ENCODE results near the gene PEAK1. TPM values are rescaled to one million over a fixed set of nuclear protein-coding genes. Genes with fewer than 3 reads are reported as not detected.

Gene PEAK1
- total RNA-seq, 1 experiment from 2014 or later = 36.7 TPM

DNA sequence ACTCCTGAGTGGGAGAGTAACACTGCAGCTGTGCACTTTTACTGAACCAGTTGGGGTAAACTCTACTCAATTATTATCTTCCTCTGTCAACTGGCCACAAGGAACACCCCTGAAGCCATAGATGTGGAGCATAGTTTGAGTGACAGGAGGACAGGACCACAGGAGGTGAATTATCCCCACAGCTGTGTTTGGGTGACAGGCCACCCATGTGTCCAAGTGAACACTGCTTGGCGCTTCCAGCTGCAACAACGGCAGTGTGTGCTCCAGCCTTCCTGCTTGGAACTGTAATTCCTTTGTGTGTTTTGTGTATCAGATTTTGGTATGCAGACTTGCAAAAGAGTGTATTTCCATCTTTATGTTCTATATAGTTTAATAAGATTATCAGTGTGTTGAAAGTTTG lies 328.8 kb downstream of the PEAK1 start:
- no peak for TF ChIP-seq EZH2 (IDR thresholded peaks at IDR 0.05; ENCODE audit: borderline replicate concordance, low read depth, low read length, poor library complexity, severe bottlenecking)
- TF ChIP-seq, protein P1, sequence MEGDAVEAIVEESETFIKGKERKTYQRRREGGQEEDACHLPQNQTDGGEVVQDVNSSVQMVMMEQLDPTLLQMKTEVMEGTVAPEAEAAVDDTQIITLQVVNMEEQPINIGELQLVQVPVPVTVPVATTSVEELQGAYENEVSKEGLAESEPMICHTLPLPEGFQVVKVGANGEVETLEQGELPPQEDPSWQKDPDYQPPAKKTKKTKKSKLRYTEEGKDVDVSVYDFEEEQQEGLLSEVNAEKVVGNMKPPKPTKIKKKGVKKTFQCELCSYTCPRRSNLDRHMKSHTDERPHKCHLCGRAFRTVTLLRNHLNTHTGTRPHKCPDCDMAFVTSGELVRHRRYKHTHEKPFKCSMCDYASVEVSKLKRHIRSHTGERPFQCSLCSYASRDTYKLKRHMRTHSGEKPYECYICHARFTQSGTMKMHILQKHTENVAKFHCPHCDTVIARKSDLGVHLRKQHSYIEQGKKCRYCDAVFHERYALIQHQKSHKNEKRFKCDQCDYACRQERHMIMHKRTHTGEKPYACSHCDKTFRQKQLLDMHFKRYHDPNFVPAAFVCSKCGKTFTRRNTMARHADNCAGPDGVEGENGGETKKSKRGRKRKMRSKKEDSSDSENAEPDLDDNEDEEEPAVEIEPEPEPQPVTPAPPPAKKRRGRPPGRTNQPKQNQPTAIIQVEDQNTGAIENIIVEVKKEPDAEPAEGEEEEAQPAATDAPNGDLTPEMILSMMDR (conservative IDR thresholded peaks at IDR 0.05; ENCODE audit: low read depth, low read length) = no peak
- POLR2A ChIA-PET (ENCODE audit: low non-redundant PET) = no interaction called here
- CTCF ChIA-PET = no interaction called here
- intact Hi-C loops (cut with micrococcal nuclease; ENCODE audit: unreplicated experiment) = no loop called here
- H3K4me3 ChIP-seq (ENCODE audit: low read depth, low read length, poor library complexity, severe bottlenecking) = no peak overlapping the region
- no peak overlapping the region for H3K27ac ChIP-seq (ENCODE audit: low read depth, low read length, poor library complexity, severe bottlenecking)
- no peaks in the 10 kb centered on the region for H3K36me3 ChIP-seq (ENCODE audit: insufficient read depth, low read length, poor library complexity, severe bottlenecking)
- no TSS peak for BruUV-seq (replicated peaks)
- no peak for DNase-seq (ENCODE audit: low spot score)
- no peaks in the 10 kb centered on the region for H3K4me1 ChIP-seq (ENCODE audit: insufficient read depth, low read length, poor library complexity, severe bottlenecking)
- no peaks in the 10 kb centered on the region for H3K9me3 ChIP-seq (ENCODE audit: low read depth, low read length, poor library complexity, severe bottlenecking)
- H3K27me3 ChIP-seq (replicated peaks; ENCODE audit: insufficient read depth, low read depth, low read length, poor library complexity) = no peaks in the 10 kb centered on the region

DNA sequence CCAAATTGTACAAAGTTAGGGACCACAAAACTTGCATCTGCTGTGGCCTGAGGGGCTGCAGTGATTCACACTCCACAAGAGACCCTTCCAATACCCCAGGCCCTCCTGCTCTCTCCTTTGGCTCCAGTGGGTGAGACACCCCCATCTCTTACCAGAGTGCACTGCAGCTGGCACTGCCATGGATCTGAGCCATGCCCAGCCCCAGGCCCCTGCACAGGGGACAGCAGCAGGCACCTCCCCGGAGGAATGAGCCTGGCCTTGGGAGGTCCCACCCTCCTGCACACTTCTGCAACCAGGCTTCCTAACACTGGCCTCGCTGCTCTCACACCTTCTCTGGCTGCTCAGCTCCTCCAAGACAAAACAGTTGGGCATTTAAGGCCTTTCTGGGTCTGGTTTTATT lies 332.7 kb downstream of the PEAK1 start:
- TF ChIP-seq EZH2 (IDR thresholded peaks at IDR 0.05; ENCODE audit: borderline replicate concordance, low read depth, low read length, poor library complexity, severe bottlenecking) = no peak
- TF ChIP-seq, protein P1 (conservative IDR thresholded peaks at IDR 0.05; ENCODE audit: low read depth, low read length) = no peak
- no peak overlapping the region for H3K4me3 ChIP-seq (ENCODE audit: low read depth, low read length, poor library complexity, severe bottlenecking)
- no peak for DNase-seq (ENCODE audit: low spot score)
- no peaks in the 10 kb centered on the region for H3K36me3 ChIP-seq (ENCODE audit: insufficient read depth, low read length, poor library complexity, severe bottlenecking)
- ChIA-PET POLR2A (ENCODE audit: low non-redundant PET) (no interaction called here), CTCF (no interaction called here)
- H3K4me1 ChIP-seq (ENCODE audit: insufficient read depth, low read length, poor library complexity, severe bottlenecking) = peaks cover 5% of the 10 kb centered on the region
- no TSS peak for BruUV-seq (replicated peaks)
- H3K27me3 ChIP-seq (replicated peaks; ENCODE audit: insufficient read depth, low read depth, low read length, poor library complexity) = no peaks in the 10 kb centered on the region
- intact Hi-C loops (cut with micrococcal nuclease; ENCODE audit: unreplicated experiment) = no loop called here
- H3K9me3 ChIP-seq (ENCODE audit: low read depth, low read length, poor library complexity, severe bottlenecking) = no peaks in the 10 kb centered on the region
- no peak overlapping the region for H3K27ac ChIP-seq (ENCODE audit: low read depth, low read length, poor library complexity, severe bottlenecking)

DNA sequence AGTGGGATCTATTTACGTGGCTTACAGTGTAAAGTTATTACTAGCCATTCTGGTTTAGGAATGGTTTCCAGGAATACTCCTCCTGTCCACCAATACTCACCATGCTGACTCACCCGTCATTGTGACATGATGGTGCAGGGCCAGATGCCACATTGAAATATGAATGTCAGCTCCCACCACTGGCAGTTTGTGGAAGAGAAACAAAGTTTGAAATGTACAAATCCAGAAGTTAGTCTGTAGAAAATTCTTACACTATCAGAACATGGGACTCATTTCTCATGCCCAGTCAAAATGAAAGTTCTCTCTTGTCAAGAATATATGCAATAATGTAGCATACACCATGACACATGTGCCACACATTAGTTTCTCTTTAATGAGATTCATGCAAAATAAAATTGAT lies 334.6 kb downstream of the PEAK1 start:
- Histone ChIP-seq H3K4me1 (ENCODE audit: insufficient read depth, low read length, poor library complexity, severe bottlenecking) (peaks cover 5% of the 10 kb centered on the region), H3K9me3 (ENCODE audit: low read depth, low read length, poor library complexity, severe bottlenecking) (no peaks in the 10 kb centered on the region), H3K27me3 (replicated peaks; ENCODE audit: insufficient read depth, low read depth, low read length, poor library complexity) (no peaks in the 10 kb centered on the region), H3K4me3 (ENCODE audit: low read depth, low read length, poor library complexity, severe bottlenecking) (no peak overlapping the region), H3K36me3 (ENCODE audit: insufficient read depth, low read length, poor library complexity, severe bottlenecking) (no peaks in the 10 kb centered on the region), H3K27ac (ENCODE audit: low read depth, low read length, poor library complexity, severe bottlenecking) (no peak overlapping the region)
- DNase-seq (ENCODE audit: low spot score) = no peak
- CTCF ChIA-PET = no interaction called here
- TF ChIP-seq, protein P1 (conservative IDR thresholded peaks at IDR 0.05; ENCODE audit: low read depth, low read length) = no peak
- no peak for TF ChIP-seq EZH2 (IDR thresholded peaks at IDR 0.05; ENCODE audit: borderline replicate concordance, low read depth, low read length, poor library complexity, severe bottlenecking)
- intact Hi-C loops (cut with micrococcal nuclease; ENCODE audit: unreplicated experiment) = no loop called here
- POLR2A ChIA-PET (ENCODE audit: low non-redundant PET) = no interaction called here
- no TSS peak for BruUV-seq (replicated peaks)
